Measurements from ENCODE around the gene BCOR. TPM values are rescaled to one million over a fixed set of nuclear protein-coding genes. Genes with fewer than 3 reads are reported as not detected.

Gene BCOR
- total RNA-seq, 1 experiment from 2014 or later, result 134 TPM

DNA sequence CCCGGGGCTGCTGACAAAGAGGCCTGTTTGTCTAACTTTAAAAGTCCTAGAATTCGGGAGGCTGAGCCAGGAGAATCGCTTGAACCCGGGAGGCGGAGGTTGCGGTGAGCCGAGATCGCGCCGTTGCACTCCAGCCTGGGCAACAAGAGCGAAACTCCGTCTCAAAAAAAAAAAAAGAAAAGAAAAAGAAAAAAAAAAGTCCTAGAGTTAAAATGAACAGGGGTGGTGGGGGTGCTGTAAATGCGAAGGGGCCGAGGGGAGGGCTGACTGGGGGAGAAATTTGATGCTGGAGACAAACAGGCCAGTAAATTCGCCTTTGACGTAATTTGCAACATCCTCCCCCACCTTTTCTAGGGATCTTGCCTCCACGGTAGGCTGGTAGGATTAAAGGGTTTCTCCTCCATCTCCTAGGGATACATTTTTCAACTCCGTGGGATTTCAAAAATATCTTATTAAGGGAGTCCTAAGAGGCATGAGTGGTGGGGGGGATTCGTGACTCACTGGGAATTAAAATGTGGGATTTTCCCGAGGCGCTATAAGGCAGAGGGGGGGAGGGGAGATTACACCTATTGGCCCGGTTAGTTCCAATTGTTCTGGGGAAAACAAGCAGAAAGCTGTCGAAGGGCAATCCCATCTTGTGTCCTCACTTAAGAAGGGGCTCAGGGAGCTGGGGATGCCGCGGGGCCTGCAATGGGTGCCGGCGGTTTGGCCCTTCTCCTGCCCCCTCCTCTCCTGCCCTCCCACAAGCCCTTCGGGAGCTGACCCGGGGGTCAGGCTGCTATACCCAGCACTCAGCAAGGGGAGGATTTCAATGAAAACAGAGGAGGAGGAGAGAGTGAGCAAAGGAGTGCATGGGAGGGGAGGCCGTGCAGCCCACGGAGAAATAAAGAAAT lies 3.0 kb upstream of the BCOR start:
- no peak overlapping the region for H2BK5ac ChIP-seq (ENCODE audit: insufficient read length, low read length)
- Mint-ChIP-seq H3K27me3 (ENCODE audit: low read depth) (peaks cover 59% of the 10 kb centered on the region), H3K9me3 (peaks cover 28 to 40% of the 10 kb centered on the region in 2 experiments), H3K4me1 (peaks cover 27 to 35% of the 10 kb centered on the region in 2 experiments), H3K4me3 (peak overlapping the region; percentile 10 to 70), H3K36me3 (ENCODE audit: insufficient read depth in 1 of 3, low read depth in 3 of 3) (peaks cover 0 to 3% (median 2%) of the 10 kb centered on the region in 3 experiments; a peak in 3 of 7 replicates), H3K27ac (no peak overlapping the region)
- H4K91ac ChIP-seq (ENCODE audit: insufficient read length, low read depth, low read length), result no peak overlapping the region
- no peak overlapping the region for H3K9ac ChIP-seq (ENCODE audit: extremely low read depth, insufficient read length, low read length)
- H3T11ph ChIP-seq (ENCODE audit: low read length), result no peak overlapping the region
- H4K5ac ChIP-seq (ENCODE audit: insufficient read length, low read depth, low read length), result no peak overlapping the region
- no CpG with 5 or more reads among the region's 31 CpGs for WGBS (ENCODE audit: extremely low coverage, insufficient read length, low lambda C conversion rate)
- H3K9me3 ChIP-seq (ENCODE audit: control insufficient read depth, low read depth, low read length), result no peaks in the 10 kb centered on the region
- H2AK5ac ChIP-seq (ENCODE audit: insufficient read length, low read length), result no peak overlapping the region
- H3K79me1 ChIP-seq (ENCODE audit: insufficient read depth, low read depth, low read length, poor library complexity, severe bottlenecking), result no peaks in the 10 kb centered on the region
- no peak overlapping the region for H4K8ac ChIP-seq (replicated peaks; ENCODE audit: insufficient read length, low read depth, low read length)
- no peak overlapping the region for H2BK15ac ChIP-seq (ENCODE audit: low read depth, low read length)
- H3K4me2 ChIP-seq (ENCODE audit: insufficient read depth, insufficient read length, low read length), result peak overlapping the region; percentile 74
- H3K4ac ChIP-seq (ENCODE audit: low read depth, low read length), result no peak overlapping the region
- no peak overlapping the region for H2BK12ac ChIP-seq (ENCODE audit: insufficient read length, low read depth, low read length)
- H4K20me1 ChIP-seq (ENCODE audit: control insufficient read depth, insufficient read depth, insufficient read length), result peaks cover 3% of the 10 kb centered on the region
- no peak overlapping the region for H3K56ac ChIP-seq (ENCODE audit: insufficient read length, low read depth, low read length)
- peak; percentile 48 for DNase-seq
- H2BK20ac ChIP-seq (ENCODE audit: low read depth, low read length, poor library complexity, severe bottlenecking), result no peak overlapping the region
- TF ChIP-seq, protein P1, sequence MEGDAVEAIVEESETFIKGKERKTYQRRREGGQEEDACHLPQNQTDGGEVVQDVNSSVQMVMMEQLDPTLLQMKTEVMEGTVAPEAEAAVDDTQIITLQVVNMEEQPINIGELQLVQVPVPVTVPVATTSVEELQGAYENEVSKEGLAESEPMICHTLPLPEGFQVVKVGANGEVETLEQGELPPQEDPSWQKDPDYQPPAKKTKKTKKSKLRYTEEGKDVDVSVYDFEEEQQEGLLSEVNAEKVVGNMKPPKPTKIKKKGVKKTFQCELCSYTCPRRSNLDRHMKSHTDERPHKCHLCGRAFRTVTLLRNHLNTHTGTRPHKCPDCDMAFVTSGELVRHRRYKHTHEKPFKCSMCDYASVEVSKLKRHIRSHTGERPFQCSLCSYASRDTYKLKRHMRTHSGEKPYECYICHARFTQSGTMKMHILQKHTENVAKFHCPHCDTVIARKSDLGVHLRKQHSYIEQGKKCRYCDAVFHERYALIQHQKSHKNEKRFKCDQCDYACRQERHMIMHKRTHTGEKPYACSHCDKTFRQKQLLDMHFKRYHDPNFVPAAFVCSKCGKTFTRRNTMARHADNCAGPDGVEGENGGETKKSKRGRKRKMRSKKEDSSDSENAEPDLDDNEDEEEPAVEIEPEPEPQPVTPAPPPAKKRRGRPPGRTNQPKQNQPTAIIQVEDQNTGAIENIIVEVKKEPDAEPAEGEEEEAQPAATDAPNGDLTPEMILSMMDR (conservative IDR thresholded peaks at IDR 0.05), result no peak
- H3K27ac ChIP-seq (ENCODE audit: insufficient read length, low read depth, low read length), result no peak overlapping the region
- no peak overlapping the region for H3K18ac ChIP-seq (ENCODE audit: insufficient read length, low read depth, low read length)
- H3K4me1 ChIP-seq (ENCODE audit: insufficient read depth, low read length), result peaks cover 11% of the 10 kb centered on the region; the same call in 1 of the 2 replicates
- H2AFZ ChIP-seq (ENCODE audit: low read length), result no peak overlapping the region
- H3K79me2 ChIP-seq (ENCODE audit: insufficient read depth, low read length), result peaks cover 5% of the 10 kb centered on the region; the same call in 1 of the 2 replicates
- no peak overlapping the region for H3K14ac ChIP-seq (ENCODE audit: insufficient read depth, low read length)
- H3K23ac ChIP-seq (ENCODE audit: insufficient read length, low read depth, low read length), result no peak overlapping the region
- H3K27me3 ChIP-seq (ENCODE audit: insufficient read depth, low read length), result peaks cover 48% of the 10 kb centered on the region
- peaks cover 18% of the 10 kb centered on the region for H3K23me2 ChIP-seq (ENCODE audit: insufficient read length, low read depth, low read length, poor library complexity, severe bottlenecking)
- H2BK120ac ChIP-seq (ENCODE audit: low read depth, low read length, poor library complexity, severe bottlenecking), result no peak overlapping the region

All from H9 (cell line).